ENCODE measurements around the gene RNASE13.
A peak's percentile ranks its signal among the peaks of the same experiment; 100 is the strongest.

The RNASE13 gene

GRCh38 chr14:21034707-21035106 lies at the start of gene RNASE13:
TSS of gene RNASE13 (minus strand) at chr14:21034807. CDS start at chr14:21034288, 519 bp downstream.
- DNase-seq = no peak

- no peak for DNase-seq
Observed at GRCh38 chr14:21084396-21084795, 49.8 kb upstream of the RNASE13 start.

- no peak for DNase-seq
Observed at GRCh38 chr14:21083565-21084325, 49.1 kb upstream of the RNASE13 start.

GRCh38 chr14:21081521-21082142 lies 47.0 kb upstream of the RNASE13 start:
- DNase-seq = peak in 2 of 56 donors; percentile 17 to 29

GRCh38 chr14:21078726-21079125 lies 44.1 kb upstream of the RNASE13 start:
- DNase-seq = no peak

- no peak for DNase-seq
Observed at GRCh38 chr14:21078287-21078686, 43.7 kb upstream of the RNASE13 start.

GRCh38 chr14:21077672-21078071 lies 43.1 kb upstream of the RNASE13 start:
- DNase-seq = no peak

- DNase-seq = no peak
Observed at GRCh38 chr14:21075719-21076437, 41.3 kb upstream of the RNASE13 start.

- DNase-seq = no peak
Observed at GRCh38 chr14:21074398-21075272, 40.0 kb upstream of the RNASE13 start.

- no peak for DNase-seq
Observed at GRCh38 chr14:21073921-21074320, 39.3 kb upstream of the RNASE13 start.

- DNase-seq = no peak
Observed at GRCh38 chr14:21072781-21073339, 38.3 kb upstream of the RNASE13 start.

- DNase-seq = peak in 2 of 56 donors; percentile 5 to 12
Observed at GRCh38 chr14:21072031-21072473, 37.4 kb upstream of the RNASE13 start.

- peak in 55 of 56 donors; percentile 13 to 84 (median 66) for DNase-seq
Observed at GRCh38 chr14:21071225-21072030, 36.8 kb upstream of the RNASE13 start.

- peak in 35 of 56 donors; percentile 32 to 79 (median 57) for DNase-seq
Observed at GRCh38 chr14:21070610-21071224, 36.1 kb upstream of the RNASE13 start.

- DNase-seq = peak in 51 of 56 donors; percentile 27 to 87 (median 65)
Observed at GRCh38 chr14:21070083-21070609, 35.5 kb upstream of the RNASE13 start, which contains the start of gene ARHGEF40. TSS of gene ARHGEF40 (plus strand) at chr14:21070304. CDS start at chr14:21070397, 93 bp downstream.

- DNase-seq = peak in 50 of 56 donors; percentile 24 to 84 (median 64)
Observed at GRCh38 chr14:21069388-21070082, 34.9 kb upstream of the RNASE13 start.

- peak in 41 of 56 donors; percentile 4 to 69 (median 39) for DNase-seq
Observed at GRCh38 chr14:21068521-21069387, 34.1 kb upstream of the RNASE13 start.

Measured in nucleus accumbens (tissue), 56 donors.